SJSA1 (cell line): Measurements from ENCODE around the gene SLC35B2. TPM values are rescaled to one million over a fixed set of nuclear protein-coding genes. Genes with fewer than 3 reads are reported as not detected.
A peak's percentile ranks its signal among the peaks of the same experiment; 100 is the strongest.

Experiments used
- DNase-seq, 2 experiments: peaks; one replicate each; pipeline ENCODE4 v3.0.0-alpha.2; 2015 to 2020; ENCODE audit warnings: low spot score in 2 of 2, low read depth in 1 of 2
- H3K27ac ChIP-seq: fragments of 250-450 bp; sonication (Bioruptor Pico); 2 replicates; pipeline ENCODE4 v1.5.1; 2020; ENCODE audit warnings: mild to moderate bottlenecking, moderate library complexity
- H3K27me3 ChIP-seq: fragments of 250-450 bp; sonication (Bioruptor Pico); replicated peaks from 2 replicates; pipeline ENCODE4 v1.5.1; 2020; ENCODE audit warnings: mild to moderate bottlenecking, moderate library complexity
- H3K36me3 ChIP-seq: fragments of 250-450 bp; sonication (Bioruptor Pico); 2 replicates; pipeline ENCODE4 v1.5.1; 2020; ENCODE audit warnings: mild to moderate bottlenecking
- H3K4me1 ChIP-seq: fragments of 250-450 bp; sonication (Bioruptor Pico); replicated peaks from 2 replicates; pipeline ENCODE4 v1.6.1; 2021; ENCODE audit warnings: mild to moderate bottlenecking
- H3K4me3 ChIP-seq: fragments of 250-450 bp; sonication (Bioruptor Pico); 2 replicates; pipeline ENCODE4 v1.5.1; 2020; ENCODE audit warnings: mild to moderate bottlenecking
- H3K9me3 ChIP-seq: fragments of 250-450 bp; sonication (Bioruptor Pico); replicated peaks from 2 replicates; pipeline ENCODE4 v1.5.1; 2020; ENCODE audit warnings: mild to moderate bottlenecking
- total RNA-seq: library from RNA; depleted of rRNA; stranded (reverse); fragments of >200 nt; shearing (Covaris generic); gene quantifications from 2 replicates; pipeline ENCODE4 v1.2.3, GENCODE V29; 2014

SLC35B2 gene
- total RNA-seq, 1 experiment from 2014 or later = 89.9 TPM

GRCh38 chr6:44257753-44258324 lies 511 bp upstream of the SLC35B2 start:
- Histone ChIP-seq H3K4me3 (peak overlapping the region; percentile 80), H3K9me3 (no peaks in the 10 kb centered on the region), H3K4me1 (peaks cover 22% of the 10 kb centered on the region), H3K27me3 (no peaks in the 10 kb centered on the region), H3K27ac (peak overlapping the region; percentile 23), H3K36me3 (peaks cover 93% of the 10 kb centered on the region)
- DNase-seq = no peak

- H3K9me3 ChIP-seq = no peaks in the 10 kb centered on the region
Measured at GRCh38 chr6:44256775-44257024, 628 bp downstream of the SLC35B2 start.

GRCh38 chr6:44255871-44256774 lies 1.2 kb downstream of the SLC35B2 start:
- Histone ChIP-seq H3K4me1 (peaks cover 16% of the 10 kb centered on the region), H3K27ac (no peak overlapping the region)

More at GRCh38 chr6:44256775-44257024, 628 bp downstream of the SLC35B2 start:
- DNase-seq = no peak
- Histone ChIP-seq H3K4me1 (peaks cover 16% of the 10 kb centered on the region), H3K27me3 (no peaks in the 10 kb centered on the region), H3K27ac (peak overlapping the region; percentile 65; the same call in 1 of the 2 replicates), H3K4me3 (peak overlapping the region; percentile 80), H3K36me3 (peaks cover 93% of the 10 kb centered on the region)

GRCh38 chr6:44255105-44255808 lies 2.1 kb downstream of the SLC35B2 start:
- no peak overlapping the region for H3K27ac ChIP-seq
- no peak overlapping the region for H3K4me3 ChIP-seq
- no peaks in the 10 kb centered on the region for H3K9me3 ChIP-seq
- DNase-seq = no peak
- H3K4me1 ChIP-seq = peaks cover 16% of the 10 kb centered on the region
- H3K27me3 ChIP-seq = no peaks in the 10 kb centered on the region
- peaks cover 93% of the 10 kb centered on the region for H3K36me3 ChIP-seq

More at GRCh38 chr6:44255871-44256774, 1.2 kb downstream of the SLC35B2 start:
- Histone ChIP-seq H3K4me3 (peak overlapping the region; percentile 80), H3K27me3 (no peaks in the 10 kb centered on the region), H3K36me3 (peaks cover 93% of the 10 kb centered on the region), H3K9me3 (no peaks in the 10 kb centered on the region)
- DNase-seq = no peak

DNA sequence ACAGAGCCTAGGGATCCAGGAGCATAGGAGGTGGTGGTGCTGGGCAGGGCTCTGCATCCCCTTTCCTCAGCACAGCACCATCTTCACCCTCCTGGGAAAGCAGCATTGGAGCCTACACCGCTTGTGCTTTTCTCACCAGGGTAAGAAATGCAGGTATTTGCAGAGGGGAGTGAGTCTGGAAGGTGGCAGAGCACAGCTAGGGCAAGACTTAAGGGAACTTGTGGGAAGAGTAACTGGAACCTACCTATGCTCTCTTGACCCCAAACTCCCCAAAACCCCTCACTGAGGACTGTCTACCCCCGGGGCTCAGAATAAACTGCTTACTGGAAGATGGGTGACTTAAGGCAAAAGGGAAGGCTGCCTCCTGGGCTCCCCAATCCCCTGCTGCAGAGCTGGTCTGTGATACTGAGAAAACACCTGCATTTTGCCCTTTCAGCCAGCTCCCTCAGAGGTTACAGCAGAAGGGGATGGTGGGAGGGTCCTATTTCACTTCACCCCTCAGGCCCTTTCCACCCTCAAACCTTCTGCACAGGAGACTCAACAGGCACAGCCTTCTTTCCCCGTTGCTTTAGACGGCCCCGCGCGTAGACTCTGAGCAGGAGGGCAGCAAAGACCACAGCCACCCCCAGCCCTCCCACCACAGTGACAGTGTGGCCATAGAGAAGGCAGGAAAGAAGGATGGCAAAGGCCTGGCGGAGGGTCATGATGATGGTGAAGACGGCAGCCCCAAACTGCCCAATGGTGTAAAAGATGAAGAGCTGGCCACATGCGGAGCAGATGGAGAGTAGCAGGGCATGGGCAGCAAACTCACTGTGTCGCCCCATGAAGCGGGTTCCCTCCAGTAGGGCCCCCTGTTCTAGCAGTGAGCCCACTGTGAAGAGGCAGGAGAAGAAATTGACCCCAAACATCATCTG lies 2.9 kb downstream of the SLC35B2 start:
- DNase-seq = no peak
- no peak overlapping the region for H3K4me3 ChIP-seq
- H3K27me3 ChIP-seq = no peaks in the 10 kb centered on the region
- H3K9me3 ChIP-seq = no peaks in the 10 kb centered on the region
- H3K27ac ChIP-seq = no peak overlapping the region
- peaks cover 21% of the 10 kb centered on the region for H3K4me1 ChIP-seq
- H3K36me3 ChIP-seq = peaks cover 94% of the 10 kb centered on the region

DNA sequence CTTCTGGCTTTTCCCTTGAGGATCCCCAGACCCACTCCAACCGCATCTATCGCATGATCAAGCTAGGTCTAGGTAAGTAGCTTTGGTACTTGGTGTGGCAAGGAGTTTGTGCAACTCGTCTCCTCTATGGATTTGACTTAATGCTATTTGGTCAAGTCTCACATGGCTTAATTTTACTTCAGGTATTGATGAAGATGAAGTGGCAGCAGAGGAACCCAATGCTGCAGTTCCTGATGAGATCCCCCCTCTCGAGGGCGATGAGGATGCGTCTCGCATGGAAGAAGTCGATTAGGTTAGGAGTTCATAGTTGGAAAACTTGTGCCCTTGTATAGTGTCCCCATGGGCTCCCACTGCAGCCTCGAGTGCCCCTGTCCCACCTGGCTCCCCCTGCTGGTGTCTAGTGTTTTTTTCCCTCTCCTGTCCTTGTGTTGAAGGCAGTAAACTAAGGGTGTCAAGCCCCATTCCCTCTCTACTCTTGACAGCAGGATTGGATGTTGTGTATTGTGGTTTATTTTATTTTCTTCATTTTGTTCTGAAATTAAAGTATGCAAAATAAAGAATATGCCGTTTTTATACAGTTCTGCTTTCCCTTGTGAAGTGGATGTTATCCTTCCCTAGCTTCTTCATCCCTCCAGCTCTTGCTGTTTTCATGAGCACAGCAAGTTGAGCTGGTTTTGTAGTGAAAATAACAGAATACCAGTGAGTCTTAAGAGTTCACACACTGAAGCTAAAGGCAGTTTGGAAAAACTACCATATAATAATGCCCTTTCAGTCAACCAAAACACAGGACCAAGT lies 3.8 kb downstream of the SLC35B2 start:
- peaks cover 31% of the 10 kb centered on the region for H3K4me1 ChIP-seq
- H3K36me3 ChIP-seq = peaks cover 96% of the 10 kb centered on the region
- H3K9me3 ChIP-seq = no peaks in the 10 kb centered on the region
- no peaks in the 10 kb centered on the region for H3K27me3 ChIP-seq
- peak in 1 of 2 experiments; percentile 69 for DNase-seq
- H3K4me3 ChIP-seq = no peak overlapping the region
- H3K27ac ChIP-seq = no peak overlapping the region

GRCh38 chr6:44251576-44252524 lies 5.5 kb downstream of the SLC35B2 start:
- Histone ChIP-seq H3K9me3 (no peaks in the 10 kb centered on the region), H3K4me1 (peaks cover 26% of the 10 kb centered on the region), H3K27ac (no peak overlapping the region), H3K36me3 (peaks cover 97% of the 10 kb centered on the region), H3K4me3 (no peak overlapping the region), H3K27me3 (no peaks in the 10 kb centered on the region)
- no peak for DNase-seq

GRCh38 chr6:44250718-44251123 lies 6.6 kb downstream of the SLC35B2 start:
- no peak overlapping the region for H3K27ac ChIP-seq
- H3K36me3 ChIP-seq = peaks cover 88% of the 10 kb centered on the region
- no peaks in the 10 kb centered on the region for H3K27me3 ChIP-seq
- no peak overlapping the region for H3K4me3 ChIP-seq
- no peaks in the 10 kb centered on the region for H3K9me3 ChIP-seq
- DNase-seq = no peak
- peaks cover 22% of the 10 kb centered on the region for H3K4me1 ChIP-seq

DNA sequence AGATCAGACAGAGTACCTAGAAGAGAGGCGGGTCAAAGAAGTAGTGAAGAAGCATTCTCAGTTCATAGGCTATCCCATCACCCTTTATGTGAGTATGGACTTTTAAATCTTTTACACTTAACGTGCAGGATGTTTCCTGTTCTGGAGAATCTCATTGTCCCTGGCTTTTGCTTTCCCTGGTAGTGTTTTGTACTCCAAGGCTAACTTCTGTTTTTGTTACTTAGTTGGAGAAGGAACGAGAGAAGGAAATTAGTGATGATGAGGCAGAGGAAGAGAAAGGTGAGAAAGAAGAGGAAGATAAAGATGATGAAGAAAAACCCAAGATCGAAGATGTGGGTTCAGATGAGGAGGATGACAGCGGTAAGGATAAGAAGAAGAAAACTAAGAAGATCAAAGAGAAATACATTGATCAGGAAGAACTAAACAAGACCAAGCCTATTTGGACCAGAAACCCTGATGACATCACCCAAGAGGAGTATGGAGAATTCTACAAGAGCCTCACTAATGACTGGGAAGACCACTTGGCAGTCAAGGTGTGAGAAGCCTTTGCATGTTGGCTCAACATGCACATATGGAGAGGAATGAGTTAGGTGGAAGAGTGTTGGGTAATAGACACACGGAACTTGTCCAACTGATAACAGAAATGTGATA lies 7.1 kb downstream of the SLC35B2 start:
- Histone ChIP-seq H3K4me1 (peaks cover 24% of the 10 kb centered on the region), H3K27ac (no peak overlapping the region), H3K36me3 (peaks cover 82% of the 10 kb centered on the region), H3K4me3 (no peak overlapping the region), H3K27me3 (no peaks in the 10 kb centered on the region), H3K9me3 (no peaks in the 10 kb centered on the region)
- DNase-seq = no peak

DNA sequence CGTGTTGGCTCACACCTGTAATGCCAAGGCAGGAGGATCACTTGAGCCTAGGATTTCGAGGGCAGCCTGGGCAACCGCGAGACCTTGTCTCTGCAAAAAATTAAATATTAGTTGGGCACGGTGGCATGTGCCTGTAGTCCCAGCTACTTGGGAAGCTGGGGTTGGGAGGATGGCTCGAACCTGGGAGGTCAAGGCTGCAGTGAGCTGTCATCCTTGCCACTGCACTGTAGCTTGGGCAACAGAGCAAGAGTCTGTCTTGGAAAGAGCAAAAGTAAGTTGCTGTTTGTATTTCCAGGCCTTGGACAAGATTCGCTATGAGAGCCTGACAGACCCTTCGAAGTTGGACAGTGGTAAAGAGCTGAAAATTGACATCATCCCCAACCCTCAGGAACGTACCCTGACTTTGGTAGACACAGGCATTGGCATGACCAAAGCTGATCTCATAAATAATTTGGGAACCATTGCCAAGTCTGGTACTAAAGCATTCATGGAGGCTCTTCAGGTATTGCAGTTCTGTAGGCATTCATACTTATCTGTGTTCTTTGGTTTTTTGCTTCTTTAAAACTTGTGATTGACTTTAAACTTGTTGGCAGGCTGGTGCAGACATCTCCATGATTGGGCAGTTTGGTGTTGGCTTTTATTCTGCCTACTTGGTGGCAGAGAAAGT lies 8.1 kb downstream of the SLC35B2 start:
- DNase-seq = no peak
- Histone ChIP-seq H3K9me3 (no peaks in the 10 kb centered on the region), H3K4me3 (peak overlapping the region; percentile 71), H3K27ac (no peak overlapping the region), H3K36me3 (peaks cover 73% of the 10 kb centered on the region), H3K4me1 (peaks cover 24% of the 10 kb centered on the region), H3K27me3 (no peaks in the 10 kb centered on the region)

GRCh38 chr6:44248579-44248978 lies 8.7 kb downstream of the SLC35B2 start:
- H3K4me3 ChIP-seq = peak overlapping the region; percentile 71
- peaks cover 24% of the 10 kb centered on the region for H3K4me1 ChIP-seq
- no peaks in the 10 kb centered on the region for H3K9me3 ChIP-seq
- no peaks in the 10 kb centered on the region for H3K27me3 ChIP-seq
- DNase-seq = no peak
- H3K27ac ChIP-seq = peak overlapping the region; percentile 81; the same call in 1 of the 2 replicates
- H3K36me3 ChIP-seq = peaks cover 66% of the 10 kb centered on the region
